DOHH2 (cell line): ENCODE results near the gene PLXNA2.

Experiments
- H3F3A ChIP-seq: fragments of 200-600 bp; sonication (generic), shearing (Covaris generic); 2 replicates; pipeline ENCODE4 v1.6.0; 2016; ENCODE audit warnings: antibody characterized with exemption, mild to moderate bottlenecking; ENCODE audit not compliant: control insufficient read depth, insufficient read depth
- H3K27ac ChIP-seq: fragments of 200-600 bp; sonication (generic); 2 replicates; pipeline ENCODE4 v1.5.1; 2014; ENCODE audit warnings: low read depth, mild to moderate bottlenecking, low read length, moderate library complexity
- H3K27me3 ChIP-seq: fragments of 200-600 bp; sonication (generic); 2 replicates; pipeline ENCODE4 v1.6.1; 2014; ENCODE audit warnings: mild to moderate bottlenecking, low read length, mixed read lengths; ENCODE audit not compliant: control insufficient read depth
- H3K36me3 ChIP-seq: fragments of 200-600 bp; sonication (generic); 2 replicates; pipeline ENCODE4 v1.6.1; 2014; ENCODE audit warnings: mild to moderate bottlenecking, low read length, moderate library complexity, mixed read lengths; ENCODE audit not compliant: control insufficient read depth
- H3K4me1 ChIP-seq: fragments of 200-600 bp; sonication (generic); 2 replicates; pipeline ENCODE4 v1.6.1; 2014; ENCODE audit warnings: mild to moderate bottlenecking, low read length, mixed read lengths; ENCODE audit not compliant: control insufficient read depth
- H3K4me2 ChIP-seq: fragments of 200-600 bp; sonication (generic); 2 replicates; pipeline ENCODE4 v1.6.0; 2014; ENCODE audit warnings: mild to moderate bottlenecking, low read length, moderate library complexity
- H3K4me3 ChIP-seq: fragments of 200-600 bp; sonication (generic); 2 replicates; pipeline ENCODE4 v1.5.1; 2014; ENCODE audit warnings: mild to moderate bottlenecking, low read length, mixed read lengths
- H3K79me2 ChIP-seq: fragments of 200-600 bp; sonication (generic); 2 replicates; pipeline ENCODE4 v1.6.1; 2014; ENCODE audit warnings: mild to moderate bottlenecking, low read length, mixed read lengths; ENCODE audit not compliant: control insufficient read depth
- H3K9me2 ChIP-seq: fragments of 200-600 bp; sonication (generic); replicated peaks from 2 replicates; pipeline ENCODE4 v1.6.1; 2014; ENCODE audit warnings: mild to moderate bottlenecking, low read length, mixed read lengths; ENCODE audit not compliant: control insufficient read depth
- H3K9me3 ChIP-seq: fragments of 200-600 bp; sonication (generic); 2 replicates; pipeline ENCODE4 v1.6.1; 2014; ENCODE audit warnings: antibody characterized with exemption, low read length, mixed read lengths; ENCODE audit not compliant: control insufficient read depth, insufficient read depth
- H4K20me1 ChIP-seq: fragments of 200-600 bp; sonication (generic); 2 replicates; pipeline ENCODE4 v1.6.0; 2014; ENCODE audit warnings: low read depth, mild to moderate bottlenecking, antibody characterized with exemption, low read length, moderate library complexity; ENCODE audit not compliant: control insufficient read depth, insufficient read depth
- EZH2phosphoT487 ChIP-seq: fragments of 200-600 bp; sonication (generic); IDR thresholded peaks from 2 replicates; pipeline ENCODE4 v1.6.1; 2017; ENCODE audit warnings: borderline replicate concordance, mild to moderate bottlenecking, antibody characterized with exemption, low read length, moderate library complexity, mixed read lengths
- TF ChIP-seq, protein P1 (sequence below): fragments of 200-600 bp; sonication (generic); IDR thresholded peaks from one replicate; pipeline ENCODE4 v1.5.1; 2014; ENCODE audit warnings: antibody characterized with exemption, mild to moderate bottlenecking, low read depth, low read length; ENCODE audit not compliant: poor library complexity, severe bottlenecking

Gene PLXNA2

GRCh38 chr1:208280681-208281450 is 36.7 kb upstream of the PLXNA2 start:
- Histone ChIP-seq H3K9me3 (no peaks in the 10 kb centered on the region), H3K9me2 (no peaks in the 10 kb centered on the region), H3F3A (no peaks in the 10 kb centered on the region), H3K79me2 (no peaks in the 10 kb centered on the region), H3K36me3 (no peaks in the 10 kb centered on the region), H3K4me3 (no peak overlapping the region), H3K27me3 (0 out of 2 replicates have a peak, but pooled peaks cover 2% of the 10 kb centered on the region), H4K20me1 (no peaks in the 10 kb centered on the region), H3K4me2 (no peak overlapping the region), H3K4me1 (no peaks in the 10 kb centered on the region; the same call in 1 of the 2 replicates), H3K27ac (no peak overlapping the region)
- TF ChIP-seq, protein P1, sequence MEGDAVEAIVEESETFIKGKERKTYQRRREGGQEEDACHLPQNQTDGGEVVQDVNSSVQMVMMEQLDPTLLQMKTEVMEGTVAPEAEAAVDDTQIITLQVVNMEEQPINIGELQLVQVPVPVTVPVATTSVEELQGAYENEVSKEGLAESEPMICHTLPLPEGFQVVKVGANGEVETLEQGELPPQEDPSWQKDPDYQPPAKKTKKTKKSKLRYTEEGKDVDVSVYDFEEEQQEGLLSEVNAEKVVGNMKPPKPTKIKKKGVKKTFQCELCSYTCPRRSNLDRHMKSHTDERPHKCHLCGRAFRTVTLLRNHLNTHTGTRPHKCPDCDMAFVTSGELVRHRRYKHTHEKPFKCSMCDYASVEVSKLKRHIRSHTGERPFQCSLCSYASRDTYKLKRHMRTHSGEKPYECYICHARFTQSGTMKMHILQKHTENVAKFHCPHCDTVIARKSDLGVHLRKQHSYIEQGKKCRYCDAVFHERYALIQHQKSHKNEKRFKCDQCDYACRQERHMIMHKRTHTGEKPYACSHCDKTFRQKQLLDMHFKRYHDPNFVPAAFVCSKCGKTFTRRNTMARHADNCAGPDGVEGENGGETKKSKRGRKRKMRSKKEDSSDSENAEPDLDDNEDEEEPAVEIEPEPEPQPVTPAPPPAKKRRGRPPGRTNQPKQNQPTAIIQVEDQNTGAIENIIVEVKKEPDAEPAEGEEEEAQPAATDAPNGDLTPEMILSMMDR: no peak
- TF ChIP-seq EZH2phosphoT487: no peak

DNA sequence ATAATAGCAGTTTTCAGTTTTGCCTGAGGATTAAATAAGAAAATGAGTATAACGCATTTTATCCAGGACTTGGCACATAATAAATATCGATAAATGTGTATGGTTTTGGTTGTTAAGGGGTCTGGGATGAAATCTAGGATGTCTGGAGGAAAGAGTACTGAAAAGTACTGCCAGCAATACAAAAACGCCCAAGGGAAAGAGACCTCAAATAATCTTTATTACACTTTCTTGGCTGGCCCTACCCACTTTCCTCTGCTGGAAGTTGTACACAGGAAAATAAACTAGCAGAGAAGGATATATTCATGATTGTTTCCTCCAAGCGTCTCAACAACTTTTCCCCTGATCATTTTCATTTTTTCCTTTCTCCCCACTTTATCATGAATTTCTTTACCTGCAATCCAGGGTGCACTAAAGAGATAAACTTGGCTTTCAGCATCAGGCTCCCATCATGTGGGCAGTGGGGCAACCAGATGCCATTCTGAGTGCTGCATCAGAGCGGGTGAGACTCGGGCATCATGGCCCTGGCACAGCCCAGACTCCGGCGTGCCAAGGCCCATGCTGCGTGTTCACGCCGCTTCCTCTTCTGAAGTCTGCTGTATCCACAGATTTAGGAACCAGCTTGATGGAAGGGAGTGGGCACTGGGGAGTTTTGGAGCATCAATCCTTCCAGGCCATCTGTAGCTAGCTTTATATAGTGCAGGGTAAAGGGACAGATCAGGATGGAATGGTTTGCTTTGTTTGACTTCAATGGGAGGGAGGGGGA is 35.8 kb upstream of the PLXNA2 start:
- no peak overlapping the region for H3K4me3 ChIP-seq
- TF ChIP-seq, protein P1: no peak
- TF ChIP-seq EZH2phosphoT487: no peak
- no peak overlapping the region for H3K4me2 ChIP-seq
- H3K27ac ChIP-seq: no peak overlapping the region
- no peaks in the 10 kb centered on the region; the same call in 1 of the 2 replicates for H3K4me1 ChIP-seq
- no peaks in the 10 kb centered on the region for H3K9me3 ChIP-seq
- H3K79me2 ChIP-seq: no peaks in the 10 kb centered on the region
- H4K20me1 ChIP-seq: no peaks in the 10 kb centered on the region
- H3K36me3 ChIP-seq: no peaks in the 10 kb centered on the region
- H3K27me3 ChIP-seq: 0 out of 2 replicates have a peak, but pooled peaks cover 2% of the 10 kb centered on the region
- no peaks in the 10 kb centered on the region for H3K9me2 ChIP-seq
- no peaks in the 10 kb centered on the region for H3F3A ChIP-seq

GRCh38 chr1:208278638-208279037 is 34.5 kb upstream of the PLXNA2 start:
- Histone ChIP-seq H3K27ac (no peak overlapping the region), H3K9me2 (no peaks in the 10 kb centered on the region), H3K4me1 (no peaks in the 10 kb centered on the region; the same call in 1 of the 2 replicates), H4K20me1 (no peaks in the 10 kb centered on the region), H3K79me2 (no peaks in the 10 kb centered on the region), H3F3A (no peaks in the 10 kb centered on the region), H3K4me3 (no peak overlapping the region), H3K9me3 (no peaks in the 10 kb centered on the region), H3K27me3 (0 out of 2 replicates have a peak, but pooled peaks cover 3% of the 10 kb centered on the region), H3K36me3 (no peaks in the 10 kb centered on the region), H3K4me2 (no peak overlapping the region)
- TF ChIP-seq, protein P1: no peak
- TF ChIP-seq EZH2phosphoT487: no peak
